ENCODE results near the gene ATP8A2. TPM values are rescaled to one million over a fixed set of nuclear protein-coding genes. Genes with fewer than 3 reads are reported as not detected.

The ATP8A2 gene
- total RNA-seq, 4 donors from 2014 or later, result 0.20 to 1.1 (median 0.59) TPM

GRCh38 chr13:25840261-25840660, 468.5 kb downstream of the ATP8A2 start:
- no peak for DNase-seq
- no peak overlapping the region for H3K4me3 ChIP-seq
- H3K36me3 ChIP-seq, result no peaks in the 10 kb centered on the region
- no peaks in the 10 kb centered on the region for H3K9me3 ChIP-seq
- intact Hi-C loops (cut with DNase I; ENCODE audit: low total_unique reads), result no loop called here
- WGBS, 2 donors (ENCODE audit: low coverage in 1 of 2), result 54 to 70% methylated on average over 3 of the region's 3 CpGs
- in situ Hi-C loops (cut with MboI; ENCODE audit: low pct_ligation_motif_present in 1 of 4, low pct_unique_long_range_greater_than_20kb in 1 of 4, low sequenced_read_pairs in 3 of 4), result no loop called here
- no peak overlapping the region for H3K27ac ChIP-seq
- TF ChIP-seq, protein P1, sequence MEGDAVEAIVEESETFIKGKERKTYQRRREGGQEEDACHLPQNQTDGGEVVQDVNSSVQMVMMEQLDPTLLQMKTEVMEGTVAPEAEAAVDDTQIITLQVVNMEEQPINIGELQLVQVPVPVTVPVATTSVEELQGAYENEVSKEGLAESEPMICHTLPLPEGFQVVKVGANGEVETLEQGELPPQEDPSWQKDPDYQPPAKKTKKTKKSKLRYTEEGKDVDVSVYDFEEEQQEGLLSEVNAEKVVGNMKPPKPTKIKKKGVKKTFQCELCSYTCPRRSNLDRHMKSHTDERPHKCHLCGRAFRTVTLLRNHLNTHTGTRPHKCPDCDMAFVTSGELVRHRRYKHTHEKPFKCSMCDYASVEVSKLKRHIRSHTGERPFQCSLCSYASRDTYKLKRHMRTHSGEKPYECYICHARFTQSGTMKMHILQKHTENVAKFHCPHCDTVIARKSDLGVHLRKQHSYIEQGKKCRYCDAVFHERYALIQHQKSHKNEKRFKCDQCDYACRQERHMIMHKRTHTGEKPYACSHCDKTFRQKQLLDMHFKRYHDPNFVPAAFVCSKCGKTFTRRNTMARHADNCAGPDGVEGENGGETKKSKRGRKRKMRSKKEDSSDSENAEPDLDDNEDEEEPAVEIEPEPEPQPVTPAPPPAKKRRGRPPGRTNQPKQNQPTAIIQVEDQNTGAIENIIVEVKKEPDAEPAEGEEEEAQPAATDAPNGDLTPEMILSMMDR (IDR thresholded peaks at IDR 0.05), result no peak
- TF ChIP-seq EP300 (IDR thresholded peaks at IDR 0.05; ENCODE audit: low read depth), result no peak
- no peak for TF ChIP-seq POLR2AphosphoS5 (IDR thresholded peaks at IDR 0.05)
- no peak for TF ChIP-seq POLR2A (IDR thresholded peaks at IDR 0.05)
- H3K4me1 ChIP-seq, result no peaks in the 10 kb centered on the region
- no peaks in the 10 kb centered on the region for H3K27me3 ChIP-seq

DNA sequence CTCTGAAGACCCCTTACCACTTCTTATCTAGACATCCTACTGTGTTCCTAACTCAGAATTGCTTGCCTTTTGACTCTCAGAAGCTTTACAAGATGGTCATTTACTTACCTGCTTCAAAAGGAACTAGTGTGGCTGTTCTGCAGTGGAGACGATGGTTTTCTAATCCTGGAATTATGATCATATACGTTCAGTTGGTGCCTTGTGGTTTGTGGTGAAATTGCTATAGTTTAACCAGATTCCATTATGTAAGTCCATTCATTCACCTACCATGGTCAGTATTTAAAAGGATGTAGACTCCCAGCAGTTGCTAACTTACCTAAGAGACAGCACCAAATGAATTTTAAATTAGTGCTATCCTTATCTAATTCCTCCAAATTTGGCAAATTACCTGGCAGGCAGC, 469.2 kb downstream of the ATP8A2 start:
- Histone ChIP-seq H3K4me1 (no peaks in the 10 kb centered on the region), H3K27me3 (no peaks in the 10 kb centered on the region), H3K36me3 (no peaks in the 10 kb centered on the region), H3K9me3 (no peaks in the 10 kb centered on the region), H3K27ac (no peak overlapping the region), H3K4me3 (no peak overlapping the region)
- intact Hi-C loops (cut with DNase I; ENCODE audit: low total_unique reads) (no loop called here), in situ Hi-C loops (cut with MboI; ENCODE audit: low pct_ligation_motif_present in 1 of 4, low pct_unique_long_range_greater_than_20kb in 1 of 4, low sequenced_read_pairs in 3 of 4) (no loop called here)
- no peak for DNase-seq
- TF ChIP-seq EP300 (IDR thresholded peaks at IDR 0.05; ENCODE audit: low read depth) (no peak), POLR2A (IDR thresholded peaks at IDR 0.05) (no peak)
- 41 to 69% methylated on average over 2 of the region's 2 CpGs for WGBS, 2 donors (ENCODE audit: low coverage in 1 of 2)

GRCh38 chr13:25843692-25844091, 471.9 kb downstream of the ATP8A2 start:
- DNase-seq, result no peak
- H3K36me3 ChIP-seq, result no peaks in the 10 kb centered on the region
- no peak overlapping the region for H3K4me3 ChIP-seq
- in situ Hi-C loops (cut with MboI; ENCODE audit: low pct_ligation_motif_present in 1 of 4, low pct_unique_long_range_greater_than_20kb in 1 of 4, low sequenced_read_pairs in 3 of 4) (no loop called here), intact Hi-C loops (cut with DNase I; ENCODE audit: low total_unique reads) (no loop called here)
- no peaks in the 10 kb centered on the region for H3K9me3 ChIP-seq
- no peak for TF ChIP-seq POLR2A (IDR thresholded peaks at IDR 0.05)
- no peak for TF ChIP-seq POLR2AphosphoS5 (IDR thresholded peaks at IDR 0.05)
- no peak for TF ChIP-seq EP300 (IDR thresholded peaks at IDR 0.05; ENCODE audit: low read depth)
- TF ChIP-seq, protein P1 (IDR thresholded peaks at IDR 0.05), result no peak
- 81 to 85% methylated on average over 3 to 4 of the region's 4 CpGs for WGBS, 2 donors (ENCODE audit: low coverage in 1 of 2)
- no peak overlapping the region for H3K27ac ChIP-seq
- no peaks in the 10 kb centered on the region for H3K4me1 ChIP-seq
- H3K27me3 ChIP-seq, result no peaks in the 10 kb centered on the region

DNA sequence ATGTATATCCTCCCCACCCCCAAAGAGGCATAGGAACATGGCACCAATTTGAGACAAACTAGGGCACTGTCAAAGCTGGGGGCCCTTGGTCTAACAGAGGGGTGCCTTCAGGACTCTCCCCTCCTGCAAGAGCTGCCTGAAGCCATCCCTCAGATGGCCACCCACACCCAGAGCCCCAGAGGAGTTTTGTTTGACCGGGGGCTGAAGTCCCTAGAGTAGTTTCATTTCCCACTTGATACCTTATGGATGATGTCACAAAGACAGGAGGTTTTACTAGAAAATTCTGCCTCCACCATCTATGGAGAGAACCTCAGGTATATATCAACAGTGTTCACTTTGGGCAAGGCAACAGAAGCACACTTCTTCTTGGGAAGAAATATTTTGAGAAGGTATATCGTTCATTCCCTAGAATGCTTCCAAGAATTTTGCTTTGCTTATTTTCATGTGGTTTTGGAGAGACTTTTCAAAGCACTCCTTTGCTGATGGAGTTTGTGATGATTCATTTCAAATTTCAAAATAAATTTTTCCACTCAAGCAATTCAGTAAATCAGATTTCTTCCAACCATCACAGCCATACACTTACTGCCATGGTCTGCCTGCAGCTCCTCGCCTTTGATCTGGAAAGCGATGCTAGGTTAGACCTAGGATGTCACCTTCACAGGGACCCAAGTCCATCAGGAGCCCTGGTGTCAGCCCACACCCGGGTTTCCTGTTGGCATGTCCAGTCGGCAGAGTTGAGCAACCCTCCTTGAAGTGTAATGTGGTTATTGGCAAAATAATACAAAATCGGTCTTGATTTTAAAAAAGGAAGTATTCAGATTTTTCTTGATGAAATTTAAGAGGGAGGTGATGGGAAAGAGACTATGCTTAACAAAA, 473.0 kb downstream of the ATP8A2 start:
- Histone ChIP-seq H3K27ac (no peak overlapping the region), H3K27me3 (no peaks in the 10 kb centered on the region), H3K4me3 (no peak overlapping the region), H3K36me3 (no peaks in the 10 kb centered on the region), H3K9me3 (no peaks in the 10 kb centered on the region), H3K4me1 (no peaks in the 10 kb centered on the region)
- intact Hi-C loops (cut with DNase I; ENCODE audit: low total_unique reads) (no loop called here), in situ Hi-C loops (cut with MboI; ENCODE audit: low pct_ligation_motif_present in 1 of 4, low pct_unique_long_range_greater_than_20kb in 1 of 4, low sequenced_read_pairs in 3 of 4) (no loop called here)
- 86 to 90% methylated on average over 2 to 7 of the region's 7 CpGs for WGBS, 2 donors (ENCODE audit: low coverage in 1 of 2)
- no peak for DNase-seq
- no peak for TF ChIP-seq POLR2A (IDR thresholded peaks at IDR 0.05)
- TF ChIP-seq POLR2AphosphoS5 (IDR thresholded peaks at IDR 0.05), result no peak
- TF ChIP-seq, protein P1 (IDR thresholded peaks at IDR 0.05), result no peak
- TF ChIP-seq EP300 (IDR thresholded peaks at IDR 0.05; ENCODE audit: low read depth), result no peak

Measured in transverse colon (tissue), 4 donors.